ENCODE measurements around the gene RRP15. TPM values are rescaled to one million over a fixed set of nuclear protein-coding genes. Genes with fewer than 3 reads are reported as not detected.

The RRP15 gene
- total RNA-seq, 1 experiment from 2014 or later = 36.0 TPM

GRCh38 chr1:218348628-218349071 lies 63.6 kb downstream of the RRP15 start (continued):
- TF ChIP-seq, protein P1, sequence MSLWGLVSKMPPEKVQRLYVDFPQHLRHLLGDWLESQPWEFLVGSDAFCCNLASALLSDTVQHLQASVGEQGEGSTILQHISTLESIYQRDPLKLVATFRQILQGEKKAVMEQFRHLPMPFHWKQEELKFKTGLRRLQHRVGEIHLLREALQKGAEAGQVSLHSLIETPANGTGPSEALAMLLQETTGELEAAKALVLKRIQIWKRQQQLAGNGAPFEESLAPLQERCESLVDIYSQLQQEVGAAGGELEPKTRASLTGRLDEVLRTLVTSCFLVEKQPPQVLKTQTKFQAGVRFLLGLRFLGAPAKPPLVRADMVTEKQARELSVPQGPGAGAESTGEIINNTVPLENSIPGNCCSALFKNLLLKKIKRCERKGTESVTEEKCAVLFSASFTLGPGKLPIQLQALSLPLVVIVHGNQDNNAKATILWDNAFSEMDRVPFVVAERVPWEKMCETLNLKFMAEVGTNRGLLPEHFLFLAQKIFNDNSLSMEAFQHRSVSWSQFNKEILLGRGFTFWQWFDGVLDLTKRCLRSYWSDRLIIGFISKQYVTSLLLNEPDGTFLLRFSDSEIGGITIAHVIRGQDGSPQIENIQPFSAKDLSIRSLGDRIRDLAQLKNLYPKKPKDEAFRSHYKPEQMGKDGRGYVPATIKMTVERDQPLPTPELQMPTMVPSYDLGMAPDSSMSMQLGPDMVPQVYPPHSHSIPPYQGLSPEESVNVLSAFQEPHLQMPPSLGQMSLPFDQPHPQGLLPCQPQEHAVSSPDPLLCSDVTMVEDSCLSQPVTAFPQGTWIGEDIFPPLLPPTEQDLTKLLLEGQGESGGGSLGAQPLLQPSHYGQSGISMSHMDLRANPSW (CRISPR knock-in tag; conservative IDR thresholded peaks at IDR 0.05; ENCODE audit: low read depth) = no peak
- TF ChIP-seq, protein P2, sequence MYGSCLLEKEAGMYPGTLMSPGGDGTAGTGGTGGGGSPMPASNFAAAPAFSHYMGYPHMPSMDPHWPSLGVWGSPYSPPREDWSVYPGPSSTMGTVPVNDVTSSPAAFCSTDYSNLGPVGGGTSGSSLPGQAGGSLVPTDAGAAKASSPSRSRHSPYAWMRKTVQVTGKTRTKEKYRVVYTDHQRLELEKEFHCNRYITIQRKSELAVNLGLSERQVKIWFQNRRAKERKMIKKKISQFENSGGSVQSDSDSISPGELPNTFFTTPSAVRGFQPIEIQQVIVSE (CRISPR knock-in tag; IDR thresholded peaks at IDR 0.05; ENCODE audit: borderline replicate concordance) = no peak
- TF ChIP-seq ZBTB21 (CRISPR knock-in tag; IDR thresholded peaks at IDR 0.05; ENCODE audit: borderline replicate concordance) (no peak), NFATC4 (CRISPR knock-in tag; IDR thresholded peaks at IDR 0.05) (no peak), ETV6 (CRISPR knock-in tag; IDR thresholded peaks at IDR 0.05) (no peak), ESRRA (CRISPR knock-in tag; IDR thresholded peaks at IDR 0.05; ENCODE audit: borderline replicate concordance) (no peak), ZNF512 (CRISPR knock-in tag; IDR thresholded peaks at IDR 0.05; ENCODE audit: borderline replicate concordance) (no peak)
- TF ChIP-seq, protein P3, sequence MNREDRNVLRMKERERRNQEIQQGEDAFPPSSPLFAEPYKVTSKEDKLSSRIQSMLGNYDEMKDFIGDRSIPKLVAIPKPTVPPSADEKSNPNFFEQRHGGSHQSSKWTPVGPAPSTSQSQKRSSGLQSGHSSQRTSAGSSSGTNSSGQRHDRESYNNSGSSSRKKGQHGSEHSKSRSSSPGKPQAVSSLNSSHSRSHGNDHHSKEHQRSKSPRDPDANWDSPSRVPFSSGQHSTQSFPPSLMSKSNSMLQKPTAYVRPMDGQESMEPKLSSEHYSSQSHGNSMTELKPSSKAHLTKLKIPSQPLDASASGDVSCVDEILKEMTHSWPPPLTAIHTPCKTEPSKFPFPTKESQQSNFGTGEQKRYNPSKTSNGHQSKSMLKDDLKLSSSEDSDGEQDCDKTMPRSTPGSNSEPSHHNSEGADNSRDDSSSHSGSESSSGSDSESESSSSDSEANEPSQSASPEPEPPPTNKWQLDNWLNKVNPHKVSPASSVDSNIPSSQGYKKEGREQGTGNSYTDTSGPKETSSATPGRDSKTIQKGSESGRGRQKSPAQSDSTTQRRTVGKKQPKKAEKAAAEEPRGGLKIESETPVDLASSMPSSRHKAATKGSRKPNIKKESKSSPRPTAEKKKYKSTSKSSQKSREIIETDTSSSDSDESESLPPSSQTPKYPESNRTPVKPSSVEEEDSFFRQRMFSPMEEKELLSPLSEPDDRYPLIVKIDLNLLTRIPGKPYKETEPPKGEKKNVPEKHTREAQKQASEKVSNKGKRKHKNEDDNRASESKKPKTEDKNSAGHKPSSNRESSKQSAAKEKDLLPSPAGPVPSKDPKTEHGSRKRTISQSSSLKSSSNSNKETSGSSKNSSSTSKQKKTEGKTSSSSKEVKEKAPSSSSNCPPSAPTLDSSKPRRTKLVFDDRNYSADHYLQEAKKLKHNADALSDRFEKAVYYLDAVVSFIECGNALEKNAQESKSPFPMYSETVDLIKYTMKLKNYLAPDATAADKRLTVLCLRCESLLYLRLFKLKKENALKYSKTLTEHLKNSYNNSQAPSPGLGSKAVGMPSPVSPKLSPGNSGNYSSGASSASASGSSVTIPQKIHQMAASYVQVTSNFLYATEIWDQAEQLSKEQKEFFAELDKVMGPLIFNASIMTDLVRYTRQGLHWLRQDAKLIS (CRISPR knock-in tag; IDR thresholded peaks at IDR 0.05; ENCODE audit: borderline replicate concordance) = no peak
- TF ChIP-seq, protein P4, sequence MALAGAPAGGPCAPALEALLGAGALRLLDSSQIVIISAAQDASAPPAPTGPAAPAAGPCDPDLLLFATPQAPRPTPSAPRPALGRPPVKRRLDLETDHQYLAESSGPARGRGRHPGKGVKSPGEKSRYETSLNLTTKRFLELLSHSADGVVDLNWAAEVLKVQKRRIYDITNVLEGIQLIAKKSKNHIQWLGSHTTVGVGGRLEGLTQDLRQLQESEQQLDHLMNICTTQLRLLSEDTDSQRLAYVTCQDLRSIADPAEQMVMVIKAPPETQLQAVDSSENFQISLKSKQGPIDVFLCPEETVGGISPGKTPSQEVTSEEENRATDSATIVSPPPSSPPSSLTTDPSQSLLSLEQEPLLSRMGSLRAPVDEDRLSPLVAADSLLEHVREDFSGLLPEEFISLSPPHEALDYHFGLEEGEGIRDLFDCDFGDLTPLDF (CRISPR knock-in tag; IDR thresholded peaks at IDR 0.05) = no peak

GRCh38 chr1:218349348-218350034 lies 64.4 kb downstream of the RRP15 start:
- Mint-ChIP-seq H3K4me1 (peaks cover 54% of the 10 kb centered on the region), H3K4me3 (no peak overlapping the region), H3K36me3 (no peaks in the 10 kb centered on the region), H3K9me3 (no peaks in the 10 kb centered on the region), H3K27ac (no peak overlapping the region), H3K27me3 (ENCODE audit: low read depth) (peaks cover 15% of the 10 kb centered on the region)
- ATAC-seq (no peak), DNase-seq (ENCODE audit: low spot score) (no peak)
- ChIA-PET POLR2A (no interaction called here), CTCF (interaction anchor here (0.8 kb wide), 1 partner anchor 10 kb away, joined by 3 read pairs; no protein-coding TSS in a partner anchor)
- no peak for TF ChIP-seq IRF2 (CRISPR knock-in tag; IDR thresholded peaks at IDR 0.05; ENCODE audit: borderline replicate concordance, low read depth)
- no peak for TF ChIP-seq JUN (CRISPR knock-in tag; IDR thresholded peaks at IDR 0.05)
- TF ChIP-seq RELA (CRISPR knock-in tag; IDR thresholded peaks at IDR 0.05; ENCODE audit: borderline replicate concordance) = no peak
- TF ChIP-seq NR3C1 (CRISPR knock-in tag; conservative IDR thresholded peaks at IDR 0.05; ENCODE audit: low read depth) = no peak
- TF ChIP-seq ZNF317 (CRISPR knock-in tag; IDR thresholded peaks at IDR 0.05; ENCODE audit: borderline replicate concordance, low read depth) = no peak
- TF ChIP-seq PRDM15 (CRISPR knock-in tag; IDR thresholded peaks at IDR 0.05) = no peak
- no peak for TF ChIP-seq ATF1 (CRISPR knock-in tag; IDR thresholded peaks at IDR 0.05)

Data from WTC11 (cell line).